ENCODE measurements around the gene RIF1. TPM values are rescaled to one million over a fixed set of nuclear protein-coding genes. Genes with fewer than 3 reads are reported as not detected.

Gene RIF1
- total RNA-seq, 3 donors from 2014 or later (not counting 1 experiment from before 2014, with no cell fraction given): 37.0 to 52.0 (median 39.3) TPM

- H3K27ac Mint-ChIP-seq: no peak overlapping the region
- 93% methylated on average over 2 of the region's 2 CpGs for WGBS (ENCODE audit: insufficient coverage)
- H3K27me3 Mint-ChIP-seq (ENCODE audit: low read depth in 2 of 2): peaks cover 0 to 4% of the 10 kb centered on the region in 2 donors
- no peaks in the 10 kb centered on the region for H3K9me3 Mint-ChIP-seq
- no peaks in the 10 kb centered on the region for H3K27me3 ChIP-seq (ENCODE audit: control insufficient read depth, insufficient read depth, low read length)
- intact Hi-C loops (cut with micrococcal nuclease): no loop called here
- no peaks in the 10 kb centered on the region for H3K4me1 ChIP-seq (ENCODE audit: control insufficient read depth, insufficient read depth, low read length)
- H3K4me3 ChIP-seq (ENCODE audit: low read length): no peak overlapping the region
- H3K4me3 Mint-ChIP-seq: no peak overlapping the region
- H3K36me3 Mint-ChIP-seq: no peaks in the 10 kb centered on the region
- H3K9me3 ChIP-seq (ENCODE audit: control insufficient read depth, insufficient read depth, low read length): no peaks in the 10 kb centered on the region
- H3K4me1 Mint-ChIP-seq: no peaks in the 10 kb centered on the region
- DNase-seq (no peak), ATAC-seq (no peak)
- TF ChIP-seq CTCF (IDR thresholded peaks at IDR 0.05): no peak
- H3K36me3 ChIP-seq (ENCODE audit: control insufficient read depth, insufficient read depth, low read length): no peaks in the 10 kb centered on the region
- no peak overlapping the region for H3K27ac ChIP-seq (ENCODE audit: low read length)
These were observed 28.4 kb upstream of the RIF1 start for GRCh38 chr2:151381266-151381665.

GRCh38 chr2:151388011-151388410 is 21.7 kb upstream of the RIF1 start:
- Mint-ChIP-seq H3K36me3 (no peaks in the 10 kb centered on the region), H3K27ac (no peak overlapping the region), H3K27me3 (ENCODE audit: low read depth in 2 of 2) (peaks cover 7 to 8% of the 10 kb centered on the region in 2 donors), H3K4me3 (no peak overlapping the region), H3K9me3 (no peaks in the 10 kb centered on the region), H3K4me1 (no peaks in the 10 kb centered on the region)
- Histone ChIP-seq H3K27ac (ENCODE audit: low read length) (no peak overlapping the region), H3K9me3 (ENCODE audit: control insufficient read depth, insufficient read depth, low read length) (no peaks in the 10 kb centered on the region), H3K4me1 (ENCODE audit: control insufficient read depth, insufficient read depth, low read length) (no peaks in the 10 kb centered on the region), H3K4me3 (ENCODE audit: low read length) (no peak overlapping the region), H3K36me3 (ENCODE audit: control insufficient read depth, insufficient read depth, low read length) (no peaks in the 10 kb centered on the region), H3K27me3 (ENCODE audit: control insufficient read depth, insufficient read depth, low read length) (no peaks in the 10 kb centered on the region)
- WGBS (ENCODE audit: insufficient coverage): 84% methylated on average over 4 of the region's 4 CpGs
- intact Hi-C loops (cut with micrococcal nuclease): no loop called here
- DNase-seq (no peak), ATAC-seq (no peak)
- TF ChIP-seq CTCF (IDR thresholded peaks at IDR 0.05): no peak

DNA sequence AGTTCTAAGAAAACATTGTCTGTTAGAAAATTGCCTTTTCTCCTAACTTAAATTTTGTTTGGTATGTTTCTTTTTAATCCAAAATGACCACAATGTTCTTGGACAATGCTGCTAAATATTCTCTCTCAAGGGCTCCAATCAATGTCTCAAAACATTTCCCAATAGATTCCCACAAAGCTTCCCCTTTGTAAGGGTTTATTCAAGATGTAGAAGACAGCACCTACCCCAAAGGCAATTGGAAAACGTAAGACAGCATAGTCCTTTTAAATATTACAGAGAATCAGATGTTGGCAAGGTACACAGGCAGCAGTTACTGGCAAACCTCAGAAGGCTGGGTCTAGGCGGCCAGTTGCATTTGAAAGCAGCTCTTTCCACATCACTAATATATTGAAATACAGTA is 18.3 kb upstream of the RIF1 start:
- Histone ChIP-seq H3K36me3 (ENCODE audit: control insufficient read depth, insufficient read depth, low read length) (no peaks in the 10 kb centered on the region), H3K27ac (ENCODE audit: low read length) (no peak overlapping the region), H3K4me1 (ENCODE audit: control insufficient read depth, insufficient read depth, low read length) (no peaks in the 10 kb centered on the region), H3K9me3 (ENCODE audit: control insufficient read depth, insufficient read depth, low read length) (no peaks in the 10 kb centered on the region), H3K4me3 (ENCODE audit: low read length) (no peak overlapping the region), H3K27me3 (ENCODE audit: control insufficient read depth, insufficient read depth, low read length) (no peaks in the 10 kb centered on the region)
- intact Hi-C loops (cut with micrococcal nuclease): no loop called here
- Mint-ChIP-seq H3K9me3 (no peaks in the 10 kb centered on the region), H3K27ac (no peak overlapping the region), H3K4me3 (no peak overlapping the region), H3K36me3 (no peaks in the 10 kb centered on the region), H3K4me1 (no peaks in the 10 kb centered on the region), H3K27me3 (ENCODE audit: low read depth in 2 of 2) (peaks cover 10 to 29% of the 10 kb centered on the region in 2 donors)
- no peak for DNase-seq
- TF ChIP-seq CTCF (IDR thresholded peaks at IDR 0.05): no peak
- no peak for ATAC-seq
- 73% methylated on average over 2 of the region's 2 CpGs for WGBS (ENCODE audit: insufficient coverage)

- H3K9me3 Mint-ChIP-seq: no peaks in the 10 kb centered on the region
- H3K9me3 ChIP-seq (ENCODE audit: control insufficient read depth, insufficient read depth, low read length): no peaks in the 10 kb centered on the region
- no peaks in the 10 kb centered on the region for H3K4me1 Mint-ChIP-seq
- no peaks in the 10 kb centered on the region for H3K36me3 ChIP-seq (ENCODE audit: control insufficient read depth, insufficient read depth, low read length)
- no peaks in the 10 kb centered on the region for H3K36me3 Mint-ChIP-seq
- H3K27me3 Mint-ChIP-seq (ENCODE audit: low read depth in 2 of 2): peaks cover 10 to 29% of the 10 kb centered on the region in 2 donors
- no peaks in the 10 kb centered on the region for H3K27me3 ChIP-seq (ENCODE audit: control insufficient read depth, insufficient read depth, low read length)
- 92% methylated on average over 2 of the region's 4 CpGs for WGBS (ENCODE audit: insufficient coverage)
- no peak overlapping the region for H3K4me3 Mint-ChIP-seq
- no peaks in the 10 kb centered on the region for H3K4me1 ChIP-seq (ENCODE audit: control insufficient read depth, insufficient read depth, low read length)
- H3K27ac ChIP-seq (ENCODE audit: low read length): no peak overlapping the region
- intact Hi-C loops (cut with micrococcal nuclease): no loop called here
- TF ChIP-seq CTCF (IDR thresholded peaks at IDR 0.05): no peak
- no peak for ATAC-seq
- H3K27ac Mint-ChIP-seq: no peak overlapping the region
- no peak for DNase-seq
- H3K4me3 ChIP-seq (ENCODE audit: low read length): no peak overlapping the region
These were observed 15.2 kb upstream of the RIF1 start for GRCh38 chr2:151394509-151394908.

Data from natural killer cell (primary cell).